GM12873 (cell line): Measurements from ENCODE around the gene FN1.

Source experiments
- TF ChIP-seq, protein P1 (sequence below): IDR thresholded peaks from 2 replicates; pipeline ENCODE4 v1.5.1; 2012; ENCODE audit warnings: low read depth, mild to moderate bottlenecking, moderate library complexity, low read length, control low read depth; ENCODE audit not compliant: insufficient read depth; ENCODE audit errors: missing control alignments

FN1 gene

DNA sequence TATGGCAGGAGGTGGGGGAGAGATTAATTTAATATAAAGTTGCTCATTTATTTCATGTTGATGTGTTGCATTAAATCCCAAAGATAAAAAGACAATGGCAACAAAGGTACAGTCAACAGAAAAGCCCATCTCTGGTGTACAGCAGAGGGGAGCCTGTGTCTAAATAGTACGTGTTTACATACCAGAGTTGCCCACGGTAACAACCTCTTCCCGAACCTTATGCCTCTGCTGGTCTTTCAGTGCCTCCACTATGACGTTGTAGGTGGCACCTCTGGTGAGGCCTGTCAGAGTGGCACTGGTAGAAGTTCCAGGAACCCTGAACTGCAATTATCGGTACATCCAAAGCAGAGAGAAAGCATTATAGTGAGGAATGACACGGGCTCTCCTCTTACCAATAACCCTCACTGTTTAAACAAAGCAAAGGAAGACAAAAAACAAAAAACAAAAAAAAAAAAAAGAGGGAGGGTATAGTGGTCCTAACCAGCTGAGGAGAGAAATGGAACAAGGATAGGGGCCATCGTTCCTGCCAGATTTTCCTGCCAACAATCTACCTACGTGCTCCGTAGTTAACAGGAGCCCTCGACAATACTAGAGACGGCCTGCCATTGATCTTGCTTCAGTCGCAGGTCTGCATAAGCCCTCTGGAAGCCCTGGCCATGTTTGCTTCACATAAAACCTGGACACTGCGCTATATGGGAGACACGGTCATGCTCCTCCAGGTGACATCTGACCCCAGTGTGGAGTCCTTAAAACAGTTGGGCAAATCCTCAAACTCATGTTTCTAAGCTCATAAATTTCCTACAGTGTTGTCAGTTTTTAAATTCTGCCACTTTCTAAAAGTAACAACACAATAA lies 65.5 kb downstream of the FN1 start:
- TF ChIP-seq, protein P1, sequence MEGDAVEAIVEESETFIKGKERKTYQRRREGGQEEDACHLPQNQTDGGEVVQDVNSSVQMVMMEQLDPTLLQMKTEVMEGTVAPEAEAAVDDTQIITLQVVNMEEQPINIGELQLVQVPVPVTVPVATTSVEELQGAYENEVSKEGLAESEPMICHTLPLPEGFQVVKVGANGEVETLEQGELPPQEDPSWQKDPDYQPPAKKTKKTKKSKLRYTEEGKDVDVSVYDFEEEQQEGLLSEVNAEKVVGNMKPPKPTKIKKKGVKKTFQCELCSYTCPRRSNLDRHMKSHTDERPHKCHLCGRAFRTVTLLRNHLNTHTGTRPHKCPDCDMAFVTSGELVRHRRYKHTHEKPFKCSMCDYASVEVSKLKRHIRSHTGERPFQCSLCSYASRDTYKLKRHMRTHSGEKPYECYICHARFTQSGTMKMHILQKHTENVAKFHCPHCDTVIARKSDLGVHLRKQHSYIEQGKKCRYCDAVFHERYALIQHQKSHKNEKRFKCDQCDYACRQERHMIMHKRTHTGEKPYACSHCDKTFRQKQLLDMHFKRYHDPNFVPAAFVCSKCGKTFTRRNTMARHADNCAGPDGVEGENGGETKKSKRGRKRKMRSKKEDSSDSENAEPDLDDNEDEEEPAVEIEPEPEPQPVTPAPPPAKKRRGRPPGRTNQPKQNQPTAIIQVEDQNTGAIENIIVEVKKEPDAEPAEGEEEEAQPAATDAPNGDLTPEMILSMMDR, result no peak

DNA sequence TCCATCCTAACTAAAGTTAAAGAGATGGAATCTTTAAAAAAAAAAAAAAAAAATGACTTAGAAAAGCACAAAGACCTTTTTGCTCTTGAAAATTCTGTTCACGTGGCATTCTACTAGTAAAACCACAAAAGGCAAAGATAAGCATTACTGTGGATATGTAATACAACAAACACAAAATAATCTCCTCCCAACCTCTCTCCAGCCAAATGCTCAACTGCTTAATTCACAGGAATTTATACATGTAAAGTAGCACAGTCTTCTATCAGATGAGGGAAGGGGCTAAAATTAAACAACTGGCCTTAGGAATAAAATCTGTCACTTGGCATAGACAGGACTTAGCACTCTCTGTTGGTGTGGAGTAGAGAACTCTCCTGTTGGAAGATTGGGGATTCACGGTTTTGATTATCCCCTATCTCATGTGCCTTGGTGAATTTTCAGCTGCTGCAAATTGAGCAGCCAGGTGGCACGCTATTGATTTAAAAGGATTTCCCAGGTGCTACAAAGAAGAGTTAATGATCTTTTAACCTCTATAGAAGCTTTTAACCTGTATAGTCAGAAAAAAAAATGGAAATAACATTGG lies 66.6 kb downstream of the FN1 start:
- TF ChIP-seq, protein P1, result no peak

DNA sequence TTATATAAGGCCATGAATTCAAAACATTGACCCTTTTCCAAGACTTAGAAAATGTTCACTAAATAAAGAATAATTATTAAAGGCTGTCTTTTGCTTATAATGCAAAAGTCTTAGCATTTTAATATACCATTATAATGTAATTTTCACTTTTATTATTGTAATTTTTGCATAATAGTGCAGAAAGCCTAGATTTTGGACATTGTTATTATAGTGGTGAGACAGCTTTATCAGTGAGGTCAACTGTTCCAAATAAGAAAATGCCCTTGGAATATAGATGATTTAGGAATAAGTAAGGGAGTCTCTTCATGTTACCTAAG lies 67.4 kb downstream of the FN1 start:
- TF ChIP-seq, protein P1, result no peak

DNA sequence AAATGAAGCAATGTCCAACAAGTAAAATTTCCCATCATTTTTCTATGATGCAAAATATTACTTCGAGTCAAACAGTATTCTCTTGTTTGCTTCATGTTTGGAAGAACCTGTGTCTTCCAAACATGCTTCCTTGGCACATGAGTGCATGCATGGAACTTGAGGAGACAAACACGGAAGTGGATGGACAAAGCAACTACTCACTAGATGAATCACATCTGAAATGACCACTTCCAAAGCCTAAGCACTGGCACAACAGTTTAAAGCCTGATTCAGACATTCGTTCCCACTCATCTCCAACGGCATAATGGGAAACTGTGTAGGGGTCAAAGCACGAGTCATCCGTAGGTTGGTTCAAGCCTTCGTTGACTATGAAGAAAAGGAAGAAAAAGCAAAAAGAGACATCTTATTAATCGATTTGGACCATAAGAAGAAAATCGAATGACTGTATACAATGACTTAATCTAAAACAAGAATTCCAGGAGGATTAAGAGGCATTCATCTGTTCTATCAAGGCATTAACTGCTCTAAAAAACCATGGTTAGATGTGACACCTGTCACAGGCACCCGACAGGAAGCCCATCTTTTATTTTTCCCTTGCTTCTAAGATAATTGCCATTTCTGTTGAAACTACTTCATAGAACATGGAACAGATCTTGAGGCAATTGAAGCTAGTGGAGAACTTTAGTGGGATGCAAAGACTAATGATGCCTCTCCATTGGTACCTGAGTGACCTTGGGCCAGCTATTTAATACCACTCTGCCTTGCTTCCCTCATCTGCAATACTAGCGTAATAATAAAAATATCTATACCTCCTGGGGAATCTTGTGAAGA lies 68.0 kb downstream of the FN1 start:
- TF ChIP-seq, protein P1, result no peak

DNA sequence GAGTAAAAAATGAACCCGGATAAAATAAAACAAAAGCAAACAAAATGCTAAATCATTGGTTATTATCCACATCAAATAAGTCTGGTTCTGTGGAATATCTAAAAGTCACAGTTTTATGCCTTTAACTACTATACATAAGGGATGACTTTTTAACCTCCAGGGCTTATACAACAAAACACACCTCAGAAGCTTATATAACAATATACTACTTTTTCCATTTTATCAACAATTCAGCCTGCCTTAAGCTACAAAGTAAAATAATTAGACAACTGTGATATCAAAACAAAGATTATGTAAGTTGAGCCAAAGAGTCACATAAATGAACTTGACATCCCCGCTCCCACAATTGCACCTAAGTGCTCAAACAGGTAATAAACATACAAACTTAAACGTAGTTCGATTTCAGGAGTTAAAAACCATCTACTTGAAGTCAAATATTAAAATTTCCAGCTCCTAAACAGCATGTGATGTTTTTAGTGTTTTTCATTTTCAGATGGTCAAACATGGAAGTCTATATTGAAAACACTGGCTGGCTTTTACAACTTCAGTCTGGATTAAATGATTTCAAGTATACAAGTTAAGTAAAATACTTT lies 69.3 kb downstream of the FN1 start:
- TF ChIP-seq, protein P1, result no peak

DNA sequence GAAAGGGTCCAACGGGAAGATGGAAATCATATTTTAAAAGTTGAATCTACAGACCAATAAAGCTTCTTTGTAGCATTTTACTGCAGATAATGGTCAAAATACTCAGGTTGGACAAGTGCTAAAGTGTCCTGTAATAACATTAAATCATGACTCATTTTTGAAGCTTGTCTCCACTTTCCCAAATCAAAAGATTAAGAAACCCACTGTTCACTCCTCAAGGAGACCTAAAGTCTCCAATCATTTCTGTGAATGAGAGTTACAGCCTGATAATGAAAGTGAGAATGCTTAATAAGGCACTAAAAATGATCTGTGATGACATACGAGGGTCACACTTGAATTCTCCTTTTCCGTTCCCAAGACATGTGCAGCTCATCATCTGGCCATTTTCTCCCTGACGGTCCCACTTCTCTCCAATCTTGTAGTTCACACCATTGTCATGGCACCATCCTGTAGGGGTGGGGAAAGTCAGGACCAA lies 70.6 kb downstream of the FN1 start:
- TF ChIP-seq, protein P1, result no peak
